Retina (tissue), 1 donor: Measurements from ENCODE around the gene PDZK1.
"Not testable (repeated sequence)": the region's sequence is repeated elsewhere in the genome, so short reads cannot be mapped to it uniquely, and the experiment has no call there.

Experiments
- DNase-seq: peaks from one replicate; pipeline ENCODE4 v3.0.0-alpha.2; 2016

Gene PDZK1

DNA sequence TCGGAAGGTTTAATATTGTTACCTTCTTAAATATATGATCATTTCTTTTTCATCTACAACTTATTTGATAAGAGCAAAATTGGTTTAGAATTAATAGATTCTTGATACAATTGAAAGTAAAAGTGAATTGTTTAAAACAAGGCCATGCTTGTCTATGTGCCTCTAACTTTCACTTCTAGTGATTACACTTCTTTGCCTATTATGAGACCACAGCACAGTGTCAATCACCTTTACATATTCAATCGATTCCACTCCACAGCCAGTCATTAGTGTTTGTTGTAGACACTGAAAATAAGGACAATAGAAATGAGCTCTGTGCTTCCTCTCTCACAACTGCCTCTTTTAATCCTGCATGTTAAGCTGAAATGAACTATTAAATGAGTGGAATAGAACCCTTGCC, 65.3 kb downstream of the PDZK1 start:
- not testable (repeated sequence) for DNase-seq

DNA sequence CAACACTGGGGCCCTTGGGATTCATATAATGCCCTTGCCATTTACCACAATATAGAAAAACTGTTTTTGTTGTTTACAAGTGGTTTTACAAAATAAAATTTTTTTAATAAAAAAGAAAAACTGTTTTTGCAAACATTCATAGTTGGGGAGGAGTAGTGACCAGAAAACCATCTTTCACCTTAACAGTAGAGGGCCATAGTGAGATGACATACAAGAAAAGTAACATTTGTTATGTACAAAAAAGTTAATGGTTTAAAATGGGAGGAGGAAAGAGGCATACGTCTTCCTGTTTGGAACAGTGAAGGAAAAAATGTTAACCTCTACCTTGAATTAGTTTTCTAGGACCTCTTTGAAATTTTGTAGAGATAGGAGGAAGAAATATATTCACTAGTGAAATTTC, 70.9 kb downstream of the PDZK1 start:
- DNase-seq, result not testable (repeated sequence)

DNA sequence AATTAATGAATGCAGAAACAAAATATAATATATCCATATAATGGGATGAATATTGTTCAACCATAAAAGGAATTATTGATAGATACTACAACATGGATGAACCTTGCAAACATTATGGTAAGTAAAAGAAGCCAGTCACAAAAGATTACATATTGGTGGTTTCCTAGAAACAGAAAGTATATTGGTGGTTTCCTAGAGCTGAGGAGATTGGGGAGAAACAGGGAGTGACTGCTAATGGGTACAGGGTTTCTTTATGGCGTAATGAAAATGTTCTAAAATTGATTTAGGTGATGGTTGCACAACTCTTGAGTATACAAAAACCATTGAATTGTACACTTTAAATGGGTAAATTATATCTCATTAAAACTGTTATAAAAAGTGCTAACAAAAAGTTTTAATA, 85.0 kb downstream of the PDZK1 start:
- DNase-seq, result not testable (repeated sequence)
